H1 (cell line): Measurements from ENCODE around the gene ELL2. TPM values are rescaled to one million over a fixed set of nuclear protein-coding genes. Genes with fewer than 3 reads are reported as not detected.

Experiments used
- ASH2L ChIP-seq: fragments of 200-600, 300-600 bp; sonication (generic); IDR thresholded peaks from one replicate; pipeline ENCODE4 v1.7.1; 2017; ENCODE audit warnings: low read length
- BCL11A ChIP-seq, 2 experiments: IDR thresholded peaks; one replicate each; pipeline ENCODE4 v1.6.1; 2011; ENCODE audit warnings: low read depth in 2 of 2, low read length in 2 of 2, mild to moderate bottlenecking in 2 of 2
- CHD2 ChIP-seq: IDR thresholded peaks from 2 replicates; pipeline ENCODE4 v1.6.1; 2012; ENCODE audit warnings: low read length, improper control_type of control experiment
- CREB1 ChIP-seq: IDR thresholded peaks from 2 replicates; pipeline ENCODE4 v1.6.1; 2012; ENCODE audit warnings: inconsistent platforms
- E2F6 ChIP-seq: IDR thresholded peaks from 2 replicates; pipeline ENCODE4 v1.6.1; 2012; ENCODE audit warnings: inconsistent platforms
- SRF ChIP-seq: IDR thresholded peaks from 2 replicates; pipeline ENCODE4 v1.6.1; 2011; ENCODE audit warnings: mild to moderate bottlenecking, low read depth, low read length, moderate library complexity
- polyA plus RNA-seq, 7 experiments: library from polyadenylated mRNA; depleted of rRNA in 3 of 7; stranded (reverse) in 5 of 7; unstranded in 2 of 7; fragments of >200 nt in 5 of 7; fragments of 200-250 nt in 2 of 7; gene quantifications; 1 replicate in 5 of 7; 2 replicates in 1 of 7; 4 replicates in 1 of 7; pipeline versions ENCODE4 v1.2.1 to v1.2.3, GENCODE V29; 2011 to 2013; ENCODE audit warnings: missing spikeins in 2 of 7, mixed read lengths in 2 of 7
- total RNA-seq: library from RNA; stranded (reverse); fragmentation: NEBNext Ultra II Directional; extraction: Animal tissue kit (Norgen Biotek cat#: 25700); gene quantifications from 2 replicates; pipeline ENCODE4 v1.2.1, GENCODE V29; 2021

ELL2 gene
- total and polyA plus RNA-seq, 2 of the 8 experiments (the other 6 are each of a cell fraction or from before 2014, with no cell fraction given) = 6.3 to 29.4 TPM

DNA sequence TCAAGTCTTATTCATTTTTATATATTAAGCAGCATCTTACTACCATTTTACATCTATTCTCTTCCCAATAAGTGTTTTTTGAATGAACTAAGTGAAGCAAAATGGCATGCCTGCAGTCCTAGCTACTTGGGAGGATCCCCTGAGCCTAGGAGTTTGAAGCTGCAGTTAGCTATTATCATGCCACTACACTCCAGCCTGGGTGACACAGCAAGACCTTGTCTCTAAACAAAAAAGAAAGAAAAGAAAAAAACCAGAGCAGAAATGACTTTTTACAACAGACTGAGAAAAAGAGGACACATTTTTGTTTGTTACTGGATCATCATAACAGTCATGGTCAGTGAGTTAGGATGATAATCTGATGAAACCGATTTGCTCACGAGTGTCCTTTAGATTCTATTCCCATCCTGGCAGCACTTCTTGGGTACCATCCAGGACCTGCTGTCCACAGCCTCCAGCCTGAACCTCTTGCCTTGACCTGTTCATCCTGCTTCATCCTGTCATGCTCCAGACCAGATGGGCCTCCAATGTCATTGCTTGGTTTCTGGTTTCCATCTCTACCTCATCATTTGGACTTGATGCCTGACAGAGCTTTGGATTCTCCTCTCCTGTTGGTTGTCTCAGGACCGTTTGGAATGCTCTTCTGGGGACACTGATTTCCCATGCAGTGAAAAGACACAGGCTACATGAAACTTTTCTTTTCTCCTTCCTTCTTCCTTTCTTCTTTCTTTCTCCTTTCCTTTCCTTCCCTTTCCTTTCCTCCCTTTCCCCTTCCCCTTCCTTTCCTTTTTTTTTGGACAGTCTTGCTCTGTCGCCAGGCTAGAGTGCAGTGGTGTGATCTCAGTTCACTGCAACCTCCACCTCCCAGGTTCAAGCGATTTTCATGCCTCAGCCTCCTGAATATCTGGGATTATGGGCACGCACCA, 89.0 kb downstream of the ELL2 start (continued):
- TF ChIP-seq E2F6 (no peak), ASH2L (no peak), CHD2 (no peak), CREB1 (no peak), BCL11A (IDR thresholded peaks at IDR 0.05; ENCODE audit: low read depth in 2 of 2, low read length in 2 of 2) (no peak), SRF (no peak)
